H9 (cell line): ENCODE measurements around the gene PSMB5. TPM values are rescaled to one million over a fixed set of nuclear protein-coding genes. Genes with fewer than 3 reads are reported as not detected.

ENCODE experiments used
- DNase-seq: peaks from one replicate; pipeline ENCODE4 v3.0.0-alpha.2; 2017
- H2AFZ ChIP-seq: one replicate; pipeline ENCODE4 v1.6.1; 2013; ENCODE audit warnings: mild to moderate bottlenecking, low read length, control low read depth, moderate library complexity
- H2AK5ac ChIP-seq: 2 replicates; pipeline ENCODE4 v1.6.1; 2013; ENCODE audit warnings: low read length, control low read depth, mixed read lengths; ENCODE audit not compliant: insufficient read length
- H2BK120ac ChIP-seq: one replicate; pipeline ENCODE4 v1.6.1; 2013; ENCODE audit warnings: low read depth, mild to moderate bottlenecking, low read length, control low read depth, inconsistent platforms; ENCODE audit not compliant: poor library complexity, severe bottlenecking
- H2BK12ac ChIP-seq: 2 replicates; pipeline ENCODE4 v1.6.1; 2013; ENCODE audit warnings: low read length, control low read depth, mixed read lengths, low read depth; ENCODE audit not compliant: insufficient read length
- H2BK15ac ChIP-seq: 2 replicates; pipeline ENCODE4 v1.6.1; 2013; ENCODE audit warnings: low read depth, low read length, control low read depth
- H2BK20ac ChIP-seq: one replicate; pipeline ENCODE4 v1.6.1; 2013; ENCODE audit warnings: low read depth, mild to moderate bottlenecking, low read length, control low read depth, inconsistent platforms; ENCODE audit not compliant: poor library complexity, severe bottlenecking
- H2BK5ac ChIP-seq: 2 replicates; pipeline ENCODE4 v1.6.1; 2013; ENCODE audit warnings: low read length, control low read depth, mixed read lengths; ENCODE audit not compliant: insufficient read length
- H3K14ac ChIP-seq: 2 replicates; pipeline ENCODE4 v1.6.1; 2013; ENCODE audit warnings: low read length, control low read depth; ENCODE audit not compliant: insufficient read depth
- H3K18ac ChIP-seq: 2 replicates; pipeline ENCODE4 v1.6.1; 2013; ENCODE audit warnings: low read depth, mild to moderate bottlenecking, mixed read lengths, low read length, control low read depth; ENCODE audit not compliant: insufficient read length
- H3K23ac ChIP-seq: 2 replicates; pipeline ENCODE4 v1.6.1; 2013; ENCODE audit warnings: low read length, control low read depth, mixed read lengths, low read depth; ENCODE audit not compliant: insufficient read length
- H3K23me2 ChIP-seq: 2 replicates; pipeline ENCODE4 v1.6.1; 2013; ENCODE audit warnings: low read depth, mild to moderate bottlenecking, mixed read lengths, low read length, control low read depth; ENCODE audit not compliant: insufficient read length, poor library complexity, severe bottlenecking
- H3K27ac ChIP-seq: 2 replicates; pipeline ENCODE4 v1.5.1; 2013; ENCODE audit warnings: low read length, control low read depth, mixed read lengths, low read depth; ENCODE audit not compliant: insufficient read length
- H3K27me3 ChIP-seq: 2 replicates; pipeline ENCODE4 v1.6.1; 2013; ENCODE audit warnings: low read length, control low read depth, inconsistent platforms; ENCODE audit not compliant: insufficient read depth
- H3K4ac ChIP-seq: 2 replicates; pipeline ENCODE4 v1.6.1; 2013; ENCODE audit warnings: low read depth, mild to moderate bottlenecking, control low read depth, inconsistent platforms, low read length, moderate library complexity
- H3K4me1 ChIP-seq: 2 replicates; pipeline ENCODE4 v1.6.1; 2013; ENCODE audit warnings: low read length, control low read depth, inconsistent platforms; ENCODE audit not compliant: insufficient read depth
- H3K4me2 ChIP-seq: 2 replicates; pipeline ENCODE4 v1.6.1; 2013; ENCODE audit warnings: low read length, control low read depth, mixed read lengths; ENCODE audit not compliant: insufficient read length, insufficient read depth
- H3K56ac ChIP-seq: 2 replicates; pipeline ENCODE4 v1.6.1; 2013; ENCODE audit warnings: low read depth, mild to moderate bottlenecking, mixed read lengths, low read length, control low read depth; ENCODE audit not compliant: insufficient read length
- H3K79me1 ChIP-seq: 2 replicates; pipeline ENCODE4 v1.6.1; 2013; ENCODE audit warnings: low read depth, mild to moderate bottlenecking, moderate library complexity, low read length, control low read depth, inconsistent platforms; ENCODE audit not compliant: insufficient read depth, poor library complexity, severe bottlenecking
- H3K79me2 ChIP-seq: 2 replicates; pipeline ENCODE4 v1.6.1; 2013; ENCODE audit warnings: low read length, control low read depth, inconsistent platforms; ENCODE audit not compliant: insufficient read depth
- H3K9ac ChIP-seq: 2 replicates; pipeline ENCODE4 v1.6.1; 2013; ENCODE audit warnings: low read length, control low read depth, mixed read lengths; ENCODE audit not compliant: insufficient read length; ENCODE audit errors: extremely low read depth
- H3K9me3 ChIP-seq: one replicate; pipeline ENCODE4 v1.6.1; 2013; ENCODE audit warnings: low read depth, low read length, inconsistent platforms; ENCODE audit not compliant: control insufficient read depth
- H3T11ph ChIP-seq: one replicate; pipeline ENCODE4 v1.6.1; 2013; ENCODE audit warnings: mild to moderate bottlenecking, low read length, control low read depth, inconsistent platforms
- H4K20me1 ChIP-seq: one replicate; pipeline ENCODE4 v1.6.1; 2013; ENCODE audit not compliant: control insufficient read depth, insufficient read length, insufficient read depth
- H4K5ac ChIP-seq: 2 replicates; pipeline ENCODE4 v1.6.1; 2013; ENCODE audit warnings: low read depth, mild to moderate bottlenecking, mixed read lengths, low read length, control low read depth; ENCODE audit not compliant: insufficient read length
- H4K8ac ChIP-seq: replicated peaks from 2 replicates; pipeline ENCODE4 v1.6.1; 2013; ENCODE audit warnings: low read length, control low read depth, mixed read lengths, low read depth; ENCODE audit not compliant: insufficient read length
- H4K91ac ChIP-seq: 2 replicates; pipeline ENCODE4 v1.6.1; 2013; ENCODE audit warnings: low read depth, mild to moderate bottlenecking, moderate library complexity, mixed read lengths, low read length, control low read depth; ENCODE audit not compliant: insufficient read length
- H3K27ac Mint-ChIP-seq, 3 experiments: 2 replicates in 2 of 3; 3 replicates in 1 of 3; pipeline ENCODE4 v1.8.0; 2020 to 2021; ENCODE audit warnings: mixed read lengths in 3 of 3, mild to moderate bottlenecking in 1 of 3, moderate library complexity in 1 of 3
- H3K27me3 Mint-ChIP-seq: 2 replicates; pipeline ENCODE4 v1.8.0; 2021; ENCODE audit warnings: low read depth, mild to moderate bottlenecking, moderate library complexity, mixed read lengths
- H3K36me3 Mint-ChIP-seq, 3 experiments: 2 replicates in 2 of 3; 3 replicates in 1 of 3; pipeline ENCODE4 v1.8.0; 2020 to 2021; ENCODE audit warnings: low read depth in 3 of 3, mixed read lengths in 3 of 3; ENCODE audit not compliant: insufficient read depth in 1 of 3
- H3K4me1 Mint-ChIP-seq, 2 experiments: 2 replicates each; pipeline ENCODE4 v1.8.0; 2020; ENCODE audit warnings: mixed read lengths in 2 of 2
- H3K4me3 Mint-ChIP-seq, 2 experiments: 2 replicates in 1 of 2; 3 replicates in 1 of 2; pipeline ENCODE4 v1.8.0; 2020 to 2021; ENCODE audit warnings: mild to moderate bottlenecking in 2 of 2, mixed read lengths in 2 of 2, moderate library complexity in 1 of 2
- H3K9me3 Mint-ChIP-seq, 2 experiments: 2 replicates in 1 of 2; 3 replicates in 1 of 2; pipeline ENCODE4 v1.8.0; 2020; ENCODE audit warnings: mild to moderate bottlenecking in 2 of 2, mixed read lengths in 2 of 2, moderate library complexity in 1 of 2
- CTCF ChIP-seq: fragments of 200-600 bp; sonication (generic); conservative IDR thresholded peaks from 3 replicates; pipeline ENCODE4 v1.8.0; 2021; ENCODE audit warnings: antibody characterized with exemption, mild to moderate bottlenecking
- WGBS: extraction: QIAGEN DNeasy Blood & Tissue Kit; methylation state at CpG from one replicate; pipeline ENCODE4 v1.1.7; 2013; ENCODE audit warnings: missing lambda C conversion rate, low lambda C conversion rate, mixed read lengths; ENCODE audit not compliant: insufficient read length; ENCODE audit errors: extremely low coverage; 5-methylcytosine and 5-hydroxymethylcytosine counted together
- total RNA-seq: library from RNA; stranded (reverse); gene quantifications from 2 replicates; pipeline ENCODE4 v1.2.1, GENCODE V29; 2021

The PSMB5 gene
- total RNA-seq, 1 experiment from 2014 or later = 252 TPM

- peak overlapping the region; percentile 96 for H3K4me3 Mint-ChIP-seq
- Histone ChIP-seq H3K4me2 (peak overlapping the region; percentile 36), H2BK15ac (no peak overlapping the region), H3K27me3 (no peaks in the 10 kb centered on the region), H2BK120ac (no peak overlapping the region), H2BK12ac (no peak overlapping the region), H2BK5ac (no peak overlapping the region), H3K14ac (no peak overlapping the region), H2AK5ac (no peak overlapping the region), H2BK20ac (no peak overlapping the region), H3K23ac (no peak overlapping the region), H3K56ac (no peak overlapping the region), H4K5ac (no peak overlapping the region), H3K79me1 (no peaks in the 10 kb centered on the region), H3K23me2 (peaks cover 5% of the 10 kb centered on the region), H3K79me2 (peaks cover 5% of the 10 kb centered on the region; the same call in 1 of the 2 replicates), H4K20me1 (no peaks in the 10 kb centered on the region), H3K9me3 (no peaks in the 10 kb centered on the region), H4K8ac (no peak overlapping the region), H3K27ac (no peak overlapping the region), H2AFZ (no peak overlapping the region), H3K9ac (no peak overlapping the region), H3K18ac (no peak overlapping the region), H3K4me1 (no peaks in the 10 kb centered on the region), H3T11ph (no peak overlapping the region), H3K4ac (no peak overlapping the region), H4K91ac (no peak overlapping the region)
- H3K9me3 Mint-ChIP-seq = no peaks in the 10 kb centered on the region
- H3K4me1 Mint-ChIP-seq = peaks cover 10 to 18% of the 10 kb centered on the region in 2 experiments
- no CpG with 5 or more reads among the region's 10 CpGs for WGBS
- H3K36me3 Mint-ChIP-seq = peaks cover 30 to 50% (median 38%) of the 10 kb centered on the region in 3 experiments
- no peak for DNase-seq
- H3K27ac Mint-ChIP-seq = peak overlapping the region in 2 of 3 experiments; percentile 93 to 100; a peak in 4 of 7 replicates
- TF ChIP-seq CTCF = no peak
- H3K27me3 Mint-ChIP-seq = no peaks in the 10 kb centered on the region
Measured at GRCh38 chr14:23033251-23033727, 1.4 kb downstream of the PSMB5 start.
